ENCODE measurements around the gene CCNY. TPM values are rescaled to one million over a fixed set of nuclear protein-coding genes. Genes with fewer than 3 reads are reported as not detected.

CCNY gene
- total RNA-seq, 1 experiment from 2014 or later = 59.1 TPM

- H3K27me3 Mint-ChIP-seq (ENCODE audit: unreplicated experiment) = no peaks in the 10 kb centered on the region
- intact Hi-C loops (cut with micrococcal nuclease; ENCODE audit: unreplicated experiment) = no loop called here
- CTCF ChIA-PET = interaction anchor here (0.6 kb wide), 1 partner anchor 14 kb away, joined by 4 read pairs; no protein-coding TSS in a partner anchor
- H3K4me1 Mint-ChIP-seq (ENCODE audit: low read depth, unreplicated experiment) = peaks cover 42% of the 10 kb centered on the region
- no peak overlapping the region for H3K27ac Mint-ChIP-seq (ENCODE audit: unreplicated experiment)
- BruUV-seq (replicated peaks) = no TSS peak
- H3K9me3 Mint-ChIP-seq (ENCODE audit: low read depth, unreplicated experiment) = no peaks in the 10 kb centered on the region
- H3K4me3 Mint-ChIP-seq (ENCODE audit: low read depth, unreplicated experiment) = no peak overlapping the region
- no peak for DNase-seq
- peaks cover 4% of the 10 kb centered on the region for H3K36me3 Mint-ChIP-seq (ENCODE audit: insufficient read depth, unreplicated experiment)
- TF ChIP-seq CTCF (IDR thresholded peaks at IDR 0.05; ENCODE audit: unreplicated experiment) = no peak
Measured at GRCh38 chr10:35367982-35368381, 31.7 kb downstream of the CCNY start.

- Mint-ChIP-seq H3K4me3 (ENCODE audit: low read depth, unreplicated experiment) (no peak overlapping the region), H3K27me3 (ENCODE audit: unreplicated experiment) (no peaks in the 10 kb centered on the region), H3K4me1 (ENCODE audit: low read depth, unreplicated experiment) (peaks cover 37% of the 10 kb centered on the region), H3K9me3 (ENCODE audit: low read depth, unreplicated experiment) (no peaks in the 10 kb centered on the region), H3K27ac (ENCODE audit: unreplicated experiment) (no peak overlapping the region), H3K36me3 (ENCODE audit: insufficient read depth, unreplicated experiment) (peaks cover 1% of the 10 kb centered on the region)
- intact Hi-C loops (cut with micrococcal nuclease; ENCODE audit: unreplicated experiment) = no loop called here
- DNase-seq = no peak
- no TSS peak for BruUV-seq (replicated peaks)
- TF ChIP-seq CTCF (IDR thresholded peaks at IDR 0.05; ENCODE audit: unreplicated experiment) = no peak
- CTCF ChIA-PET = no interaction called here
Measured at GRCh38 chr10:35368485-35369048, 32.3 kb downstream of the CCNY start.

GRCh38 chr10:35369049-35369611 lies 32.8 kb downstream of the CCNY start:
- TF ChIP-seq CTCF (IDR thresholded peaks at IDR 0.05; ENCODE audit: unreplicated experiment) = no peak
- H3K27ac Mint-ChIP-seq (ENCODE audit: unreplicated experiment) = no peak overlapping the region
- intact Hi-C loops (cut with micrococcal nuclease; ENCODE audit: unreplicated experiment) = no loop called here
- H3K4me3 Mint-ChIP-seq (ENCODE audit: low read depth, unreplicated experiment) = no peak overlapping the region
- no peaks in the 10 kb centered on the region for H3K27me3 Mint-ChIP-seq (ENCODE audit: unreplicated experiment)
- H3K9me3 Mint-ChIP-seq (ENCODE audit: low read depth, unreplicated experiment) = no peaks in the 10 kb centered on the region
- CTCF ChIA-PET = no interaction called here
- H3K36me3 Mint-ChIP-seq (ENCODE audit: insufficient read depth, unreplicated experiment) = no peaks in the 10 kb centered on the region
- no TSS peak for BruUV-seq (replicated peaks)
- peaks cover 31% of the 10 kb centered on the region for H3K4me1 Mint-ChIP-seq (ENCODE audit: low read depth, unreplicated experiment)
- no peak for DNase-seq

GRCh38 chr10:35371731-35372130 lies 35.4 kb downstream of the CCNY start:
- no peak for TF ChIP-seq CTCF (IDR thresholded peaks at IDR 0.05; ENCODE audit: unreplicated experiment)
- no peaks in the 10 kb centered on the region for H3K9me3 Mint-ChIP-seq (ENCODE audit: low read depth, unreplicated experiment)
- no peak for DNase-seq
- H3K27ac Mint-ChIP-seq (ENCODE audit: unreplicated experiment) = no peak overlapping the region
- H3K4me3 Mint-ChIP-seq (ENCODE audit: low read depth, unreplicated experiment) = no peak overlapping the region
- no peaks in the 10 kb centered on the region for H3K27me3 Mint-ChIP-seq (ENCODE audit: unreplicated experiment)
- H3K36me3 Mint-ChIP-seq (ENCODE audit: insufficient read depth, unreplicated experiment) = no peaks in the 10 kb centered on the region
- CTCF ChIA-PET = no interaction called here
- intact Hi-C loops (cut with micrococcal nuclease; ENCODE audit: unreplicated experiment) = no loop called here
- H3K4me1 Mint-ChIP-seq (ENCODE audit: low read depth, unreplicated experiment) = peaks cover 37% of the 10 kb centered on the region
- BruUV-seq (replicated peaks) = no TSS peak

Measured in Calu3 (cell line).